ENCODE data around the gene TMEM37. TPM values are rescaled to one million over a fixed set of nuclear protein-coding genes. Genes with fewer than 3 reads are reported as not detected.

Gene TMEM37
- total RNA-seq, 1 experiment from 2014 or later = 4.2 TPM

GRCh38 chr2:119442226-119442619, 10.6 kb downstream of the TMEM37 start:
- no peaks in the 10 kb centered on the region for H3K23me2 ChIP-seq (ENCODE audit: insufficient read length, low read depth, low read length, poor library complexity, severe bottlenecking)
- no peaks in the 10 kb centered on the region for H3K9me3 ChIP-seq (ENCODE audit: control insufficient read depth, low read depth, low read length)
- H4K91ac ChIP-seq (ENCODE audit: insufficient read length, low read depth, low read length) = no peak overlapping the region
- H2BK20ac ChIP-seq (ENCODE audit: low read depth, low read length, poor library complexity, severe bottlenecking) = no peak overlapping the region
- no peak overlapping the region for H2AK5ac ChIP-seq (ENCODE audit: insufficient read length, low read length)
- H4K5ac ChIP-seq (ENCODE audit: insufficient read length, low read depth, low read length) = no peak overlapping the region
- H4K8ac ChIP-seq (replicated peaks; ENCODE audit: insufficient read length, low read depth, low read length) = no peak overlapping the region
- no peaks in the 10 kb centered on the region for H3K79me2 ChIP-seq (ENCODE audit: insufficient read depth, low read length)
- H2BK15ac ChIP-seq (ENCODE audit: low read depth, low read length) = no peak overlapping the region
- no peak overlapping the region for H3K27ac Mint-ChIP-seq
- H3K4me1 Mint-ChIP-seq = peaks cover 6 to 12% of the 10 kb centered on the region in 2 experiments
- no peak overlapping the region for H2BK12ac ChIP-seq (ENCODE audit: insufficient read length, low read depth, low read length)
- H3K4ac ChIP-seq (ENCODE audit: low read depth, low read length) = no peak overlapping the region
- H3K9ac ChIP-seq (ENCODE audit: extremely low read depth, insufficient read length, low read length) = no peak overlapping the region
- H3K27me3 Mint-ChIP-seq (ENCODE audit: low read depth) = peaks cover 2% of the 10 kb centered on the region
- H2BK120ac ChIP-seq (ENCODE audit: low read depth, low read length, poor library complexity, severe bottlenecking) = no peak overlapping the region
- H3K56ac ChIP-seq (ENCODE audit: insufficient read length, low read depth, low read length) = no peak overlapping the region
- no peak overlapping the region for H3T11ph ChIP-seq (ENCODE audit: low read length)
- no CpG with 5 or more reads among the region's 7 CpGs for WGBS (ENCODE audit: extremely low coverage, insufficient read length, low lambda C conversion rate)
- no peaks in the 10 kb centered on the region; the same call in 1 of the 2 replicates for H3K4me1 ChIP-seq (ENCODE audit: insufficient read depth, low read length)
- peaks cover under 1 to 2% (median under 1%) of the 10 kb centered on the region in 3 experiments; a peak in 4 of 7 replicates for H3K36me3 Mint-ChIP-seq (ENCODE audit: insufficient read depth in 1 of 3, low read depth in 3 of 3)
- no peak overlapping the region for H2BK5ac ChIP-seq (ENCODE audit: insufficient read length, low read length)
- H3K27me3 ChIP-seq (ENCODE audit: insufficient read depth, low read length) = no peaks in the 10 kb centered on the region
- no peak overlapping the region for H3K18ac ChIP-seq (ENCODE audit: insufficient read length, low read depth, low read length)
- H3K27ac ChIP-seq (ENCODE audit: insufficient read length, low read depth, low read length) = no peak overlapping the region
- TF ChIP-seq CTCF (conservative IDR thresholded peaks at IDR 0.05) = no peak
- H3K4me2 ChIP-seq (ENCODE audit: insufficient read depth, insufficient read length, low read length) = no peak overlapping the region
- no peaks in the 10 kb centered on the region for H4K20me1 ChIP-seq (ENCODE audit: control insufficient read depth, insufficient read depth, insufficient read length)
- H3K14ac ChIP-seq (ENCODE audit: insufficient read depth, low read length) = no peak overlapping the region
- no peak overlapping the region for H3K4me3 Mint-ChIP-seq
- no peaks in the 10 kb centered on the region for H3K79me1 ChIP-seq (ENCODE audit: insufficient read depth, low read depth, low read length, poor library complexity, severe bottlenecking)
- DNase-seq = no peak
- no peaks in the 10 kb centered on the region for H3K9me3 Mint-ChIP-seq
- no peak overlapping the region for H2AFZ ChIP-seq (ENCODE audit: low read length)
- H3K23ac ChIP-seq (ENCODE audit: insufficient read length, low read depth, low read length) = no peak overlapping the region
